ENCODE data around the gene THSD4.

DNA sequence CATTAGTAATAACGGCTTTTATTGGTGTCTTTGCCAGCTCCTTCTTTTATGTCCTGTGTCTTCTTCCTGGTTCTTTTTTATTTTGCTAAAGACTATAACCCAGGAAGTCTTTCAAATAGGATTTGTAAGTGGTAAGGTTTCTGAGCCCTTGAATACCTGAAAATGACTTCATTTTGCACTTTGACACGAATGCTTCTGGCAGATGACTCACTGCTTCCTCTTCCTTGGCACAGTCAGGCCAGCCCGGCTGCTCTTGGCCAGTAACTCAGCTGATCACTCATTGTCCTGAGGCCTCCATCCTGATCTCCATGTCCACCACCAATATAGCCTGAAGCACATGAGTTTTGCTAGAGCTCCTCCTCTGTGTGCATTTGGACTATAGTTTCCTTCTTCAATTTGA, 646.4 kb downstream of the THSD4 start:
- TF ChIP-seq CUX1 (CRISPR knock-in tag; IDR thresholded peaks at IDR 0.05) = no peak
- no peak for TF ChIP-seq SMARCC2 (IDR thresholded peaks at IDR 0.05; ENCODE audit: low read depth)
- TF ChIP-seq RCOR1 (IDR thresholded peaks at IDR 0.05; ENCODE audit: borderline replicate concordance in 1 of 2, low read depth in 2 of 2, low read length in 2 of 2) = no peak
- TF ChIP-seq POLR2A (conservative IDR thresholded peaks at IDR 0.05) = no peak
- TF ChIP-seq MAFG (tag; conservative IDR thresholded peaks at IDR 0.05) = no peak
- no peak for TF ChIP-seq FOXP1 (CRISPR knock-in tag; IDR thresholded peaks at IDR 0.05)
- TF ChIP-seq EP300 (IDR thresholded peaks at IDR 0.05; ENCODE audit: low read length) = no peak
